WTC11 (cell line): Measurements from ENCODE around the gene DDOST.

Source experiments
- AFF4 ChIP-seq: sonication (generic); formaldehyde crosslinking; IDR thresholded peaks from 2 replicates; pipeline ENCODE4 v1.8.1; 2023; ENCODE audit warnings: mild to moderate bottlenecking, missing genetic modification reagents, borderline replicate concordance
- ATF2 ChIP-seq: sonication (generic); formaldehyde crosslinking; IDR thresholded peaks from 2 replicates; pipeline ENCODE4 v1.8.1; 2022; ENCODE audit warnings: low read depth, missing genetic modification reagents, borderline replicate concordance
- ATF6 ChIP-seq: sonication (generic); formaldehyde crosslinking; IDR thresholded peaks from 2 replicates; pipeline ENCODE4 v1.8.1; 2023; ENCODE audit warnings: mild to moderate bottlenecking, missing genetic modification reagents
- CREB1 ChIP-seq: sonication (generic); formaldehyde crosslinking; IDR thresholded peaks from 2 replicates; pipeline ENCODE4 v1.8.0; 2023; ENCODE audit warnings: mild to moderate bottlenecking, missing genetic modification reagents
- ESRRA ChIP-seq: sonication (generic); formaldehyde crosslinking; IDR thresholded peaks from 2 replicates; pipeline ENCODE4 v1.8.1; 2022; ENCODE audit warnings: mild to moderate bottlenecking, missing genetic modification reagents, borderline replicate concordance
- MAX ChIP-seq: sonication (generic); formaldehyde crosslinking; IDR thresholded peaks from 2 replicates; pipeline ENCODE4 v1.8.0; 2022; ENCODE audit warnings: mild to moderate bottlenecking, missing genetic modification reagents
- NFYB ChIP-seq: sonication (generic); formaldehyde crosslinking; conservative IDR thresholded peaks from 2 replicates; pipeline ENCODE4 v1.8.0; 2022; ENCODE audit warnings: low read depth, missing genetic modification reagents
- NR2C2 ChIP-seq: sonication (generic); formaldehyde crosslinking; IDR thresholded peaks from 2 replicates; pipeline ENCODE4 v1.8.0; 2022; ENCODE audit warnings: mild to moderate bottlenecking, missing genetic modification reagents
- RELA ChIP-seq: sonication (generic); formaldehyde crosslinking; IDR thresholded peaks from 2 replicates; pipeline ENCODE4 v1.8.1; 2022; ENCODE audit warnings: missing genetic modification reagents, mild to moderate bottlenecking, borderline replicate concordance
- TEAD4 ChIP-seq: sonication (generic); formaldehyde crosslinking; IDR thresholded peaks from 2 replicates; pipeline ENCODE4 v1.8.0; 2022; ENCODE audit warnings: mild to moderate bottlenecking, missing genetic modification reagents
- ZNF232 ChIP-seq: sonication (generic); formaldehyde crosslinking; IDR thresholded peaks from 2 replicates; pipeline ENCODE4 v1.8.0; 2022; ENCODE audit warnings: mild to moderate bottlenecking, missing genetic modification reagents
- ZNF281 ChIP-seq: sonication (generic); formaldehyde crosslinking; IDR thresholded peaks from 2 replicates; pipeline ENCODE4 v1.8.0; 2023; ENCODE audit warnings: mild to moderate bottlenecking, missing genetic modification reagents
- TF ChIP-seq, protein P1 (sequence below): fragments of 200-600 bp; IDR thresholded peaks from 2 replicates; pipeline ENCODE4 v1.8.0; 2022; ENCODE audit warnings: antibody characterized with exemption
- TF ChIP-seq, protein P2 (sequence below): sonication (generic); formaldehyde crosslinking; IDR thresholded peaks from 2 replicates; pipeline ENCODE4 v1.8.1; 2023; ENCODE audit warnings: mild to moderate bottlenecking, moderate library complexity, missing genetic modification reagents

- TF ChIP-seq ATF6 (CRISPR knock-in tag) (no peak), AFF4 (no peak), ESRRA (no peak), CREB1 (no peak), NFYB (no peak), NR2C2 (CRISPR knock-in tag) (no peak), ZNF232 (CRISPR knock-in tag) (no peak), ZNF281 (CRISPR knock-in tag) (no peak), RELA (no peak), ATF2 (CRISPR knock-in tag) (no peak), TEAD4 (CRISPR knock-in tag) (no peak), MAX (CRISPR knock-in tag) (no peak)
- TF ChIP-seq, protein P1, sequence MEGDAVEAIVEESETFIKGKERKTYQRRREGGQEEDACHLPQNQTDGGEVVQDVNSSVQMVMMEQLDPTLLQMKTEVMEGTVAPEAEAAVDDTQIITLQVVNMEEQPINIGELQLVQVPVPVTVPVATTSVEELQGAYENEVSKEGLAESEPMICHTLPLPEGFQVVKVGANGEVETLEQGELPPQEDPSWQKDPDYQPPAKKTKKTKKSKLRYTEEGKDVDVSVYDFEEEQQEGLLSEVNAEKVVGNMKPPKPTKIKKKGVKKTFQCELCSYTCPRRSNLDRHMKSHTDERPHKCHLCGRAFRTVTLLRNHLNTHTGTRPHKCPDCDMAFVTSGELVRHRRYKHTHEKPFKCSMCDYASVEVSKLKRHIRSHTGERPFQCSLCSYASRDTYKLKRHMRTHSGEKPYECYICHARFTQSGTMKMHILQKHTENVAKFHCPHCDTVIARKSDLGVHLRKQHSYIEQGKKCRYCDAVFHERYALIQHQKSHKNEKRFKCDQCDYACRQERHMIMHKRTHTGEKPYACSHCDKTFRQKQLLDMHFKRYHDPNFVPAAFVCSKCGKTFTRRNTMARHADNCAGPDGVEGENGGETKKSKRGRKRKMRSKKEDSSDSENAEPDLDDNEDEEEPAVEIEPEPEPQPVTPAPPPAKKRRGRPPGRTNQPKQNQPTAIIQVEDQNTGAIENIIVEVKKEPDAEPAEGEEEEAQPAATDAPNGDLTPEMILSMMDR = no peak
- TF ChIP-seq, protein P2, sequence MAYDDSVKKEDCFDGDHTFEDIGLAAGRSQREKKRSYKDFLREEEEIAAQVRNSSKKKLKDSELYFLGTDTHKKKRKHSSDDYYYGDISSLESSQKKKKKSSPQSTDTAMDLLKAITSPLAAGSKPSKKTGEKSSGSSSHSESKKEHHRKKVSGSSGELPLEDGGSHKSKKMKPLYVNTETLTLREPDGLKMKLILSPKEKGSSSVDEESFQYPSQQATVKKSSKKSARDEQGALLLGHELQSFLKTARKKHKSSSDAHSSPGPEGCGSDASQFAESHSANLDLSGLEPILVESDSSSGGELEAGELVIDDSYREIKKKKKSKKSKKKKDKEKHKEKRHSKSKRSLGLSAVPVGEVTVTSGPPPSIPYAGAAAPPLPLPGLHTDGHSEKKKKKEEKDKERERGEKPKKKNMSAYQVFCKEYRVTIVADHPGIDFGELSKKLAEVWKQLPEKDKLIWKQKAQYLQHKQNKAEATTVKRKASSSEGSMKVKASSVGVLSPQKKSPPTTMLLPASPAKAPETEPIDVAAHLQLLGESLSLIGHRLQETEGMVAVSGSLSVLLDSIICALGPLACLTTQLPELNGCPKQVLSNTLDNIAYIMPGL (CRISPR knock-in tag) = no peak
Observed at GRCh38 chr1:20612221-20612746, 48.9 kb downstream of the DDOST start.
